Esophagus (tissue), 2 donors: ENCODE data around the gene ZNF521. TPM values are rescaled to one million over a fixed set of nuclear protein-coding genes. Genes with fewer than 3 reads are reported as not detected.

ENCODE experiments used
- H3K27ac ChIP-seq, 2 donors: one replicate each; pipeline ENCODE4 v1.5.1; 2013; ENCODE audit warnings: low read depth in 2 of 2, mild to moderate bottlenecking in 2 of 2, inconsistent platforms in 1 of 2, low read length in 1 of 2, moderate library complexity in 1 of 2
- H3K27me3 ChIP-seq, 2 donors: one replicate each; pipeline ENCODE4 v1.6.1; 2013; ENCODE audit warnings: low read length in 2 of 2, control low read depth in 1 of 2, mild to moderate bottlenecking in 1 of 2; ENCODE audit not compliant: insufficient read depth in 2 of 2, control insufficient read depth in 1 of 2
- H3K36me3 ChIP-seq, 2 donors: one replicate each; pipeline ENCODE4 v1.6.1; 2013; ENCODE audit warnings: low read length in 1 of 2; ENCODE audit not compliant: control insufficient read depth in 2 of 2, insufficient read depth in 2 of 2
- H3K4me1 ChIP-seq, 2 donors: one replicate each; pipeline ENCODE4 v1.6.1; 2013; ENCODE audit warnings: low read length in 1 of 2; ENCODE audit not compliant: control insufficient read depth in 2 of 2, insufficient read depth in 2 of 2
- H3K4me3 ChIP-seq, 2 donors: one replicate each; pipeline ENCODE4 v1.5.1; 2013; ENCODE audit warnings: low read length in 2 of 2, mild to moderate bottlenecking in 2 of 2, low read depth in 1 of 2, moderate library complexity in 1 of 2
- H3K9me3 ChIP-seq, 2 donors: one replicate each; pipeline ENCODE4 v1.6.1; 2013; ENCODE audit warnings: mild to moderate bottlenecking in 2 of 2, low read depth in 1 of 2, low read length in 1 of 2, moderate library complexity in 1 of 2; ENCODE audit not compliant: control insufficient read depth in 2 of 2, insufficient read depth in 1 of 2
- WGBS, 2 donors: extraction: QIAGEN DNeasy Blood & Tissue Kit; methylation state at CpG; one replicate each; pipeline ENCODE4 v1.1.7; 2013; 5-methylcytosine and 5-hydroxymethylcytosine counted together
- polyA plus RNA-seq, 2 donors: library from polyadenylated mRNA; stranded (reverse); fragments of 200-250 nt; gene quantifications; one replicate each; pipeline ENCODE4 v1.2.3, GENCODE V29; 2013
- donor health status: healthy with polysubstance abuse.
- donor health status: Bipolar disorder and iron deficiency.

Gene ZNF521
- polyA plus RNA-seq, 2 donors: 0.79 to 1.2 TPM

DNA sequence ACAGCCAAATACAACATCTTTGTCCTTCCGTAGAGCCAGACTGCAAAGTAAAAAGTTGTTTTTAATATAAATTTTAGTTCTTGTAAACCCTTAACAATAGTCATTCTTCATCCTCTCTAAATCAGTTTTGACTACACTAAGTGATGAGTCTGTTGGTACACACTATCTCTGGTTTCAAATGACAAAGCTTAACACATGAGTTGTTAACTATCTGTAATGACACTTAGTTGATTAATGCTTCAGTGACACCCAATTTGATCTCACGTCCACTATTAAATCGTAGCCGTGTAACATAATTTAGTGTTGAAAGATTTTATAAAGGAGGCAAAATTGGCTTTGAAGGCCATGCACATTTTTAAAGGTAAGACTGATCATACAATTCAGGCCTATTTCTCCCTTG is 181.6 kb downstream of the ZNF521 start:
- no peaks in the 10 kb centered on the region for H3K9me3 ChIP-seq
- H3K4me1 ChIP-seq: no peaks in the 10 kb centered on the region
- H3K27me3 ChIP-seq: no peaks in the 10 kb centered on the region
- H3K36me3 ChIP-seq: no peaks in the 10 kb centered on the region
- 91 to 93% methylated on average over 4 of the region's 4 CpGs for WGBS, 2 donors
- H3K4me3 ChIP-seq: no peak overlapping the region
- H3K27ac ChIP-seq: no peak overlapping the region

DNA sequence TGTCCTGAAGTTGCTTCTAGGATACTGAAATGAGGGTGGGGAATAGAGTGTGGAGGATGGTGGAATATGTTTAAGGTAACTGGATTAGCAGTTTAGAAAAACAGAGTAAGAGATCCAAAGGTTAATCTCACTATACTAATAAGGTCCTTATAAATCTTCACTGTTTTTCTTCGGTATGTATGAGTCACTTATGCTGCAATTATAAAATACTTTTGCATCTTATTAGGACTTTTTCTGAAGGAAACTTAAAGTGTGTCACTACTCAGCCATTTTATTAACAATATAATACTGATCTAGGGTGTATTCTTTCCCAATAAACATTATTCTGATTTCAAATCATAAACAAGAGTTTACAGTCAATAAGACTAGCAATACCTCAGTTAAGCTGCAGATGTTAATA is 182.3 kb downstream of the ZNF521 start:
- WGBS, 2 donors: 56 to 66% methylated on average over 1 of the region's 1 CpG
- Histone ChIP-seq H3K4me3 (no peak overlapping the region), H3K27me3 (no peaks in the 10 kb centered on the region), H3K36me3 (no peaks in the 10 kb centered on the region), H3K9me3 (no peaks in the 10 kb centered on the region), H3K4me1 (no peaks in the 10 kb centered on the region), H3K27ac (no peak overlapping the region)

DNA sequence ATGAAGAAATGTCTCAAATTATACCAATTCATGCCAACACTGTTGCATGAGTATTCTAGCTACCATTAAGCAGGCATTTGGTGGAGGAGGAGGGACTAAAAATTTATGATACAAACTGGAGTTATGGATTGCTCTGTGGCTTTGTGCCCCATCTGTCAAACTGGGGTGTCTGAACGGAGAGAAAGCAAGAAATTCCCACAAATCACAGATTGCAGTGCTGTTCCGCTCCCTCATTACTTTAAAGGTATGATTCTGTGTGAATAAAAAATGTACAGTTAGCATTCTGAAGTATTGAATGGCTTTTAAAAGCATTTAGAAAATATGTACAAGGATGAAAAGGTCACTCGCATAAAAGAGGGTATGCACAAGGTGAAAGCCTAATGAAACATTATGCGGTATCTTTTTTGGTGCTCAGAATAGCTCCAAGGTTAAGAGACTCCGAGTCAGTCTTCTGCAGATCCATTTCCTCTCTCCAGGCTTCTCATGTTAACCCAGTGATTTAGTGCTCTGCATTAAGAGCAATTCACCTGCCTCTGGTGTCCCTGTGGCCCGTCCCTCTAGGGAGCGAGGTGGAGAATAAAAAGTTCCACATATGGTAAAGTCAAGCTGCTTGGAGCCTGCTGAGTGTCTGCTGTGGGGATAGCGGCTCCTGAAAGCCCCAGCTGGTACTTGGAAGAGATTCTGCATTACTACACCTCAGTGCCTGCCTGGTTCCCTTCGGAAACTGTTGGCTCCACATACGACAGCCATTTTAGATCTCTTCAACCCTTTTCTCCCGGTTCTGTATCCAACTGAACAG is 184.2 kb downstream of the ZNF521 start:
- Histone ChIP-seq H3K9me3 (no peaks in the 10 kb centered on the region), H3K4me3 (no peak overlapping the region), H3K4me1 (no peaks in the 10 kb centered on the region), H3K27me3 (no peaks in the 10 kb centered on the region), H3K36me3 (no peaks in the 10 kb centered on the region), H3K27ac (no peak overlapping the region)
- 87 to 90% methylated on average over 11 of the region's 11 CpGs for WGBS, 2 donors

DNA sequence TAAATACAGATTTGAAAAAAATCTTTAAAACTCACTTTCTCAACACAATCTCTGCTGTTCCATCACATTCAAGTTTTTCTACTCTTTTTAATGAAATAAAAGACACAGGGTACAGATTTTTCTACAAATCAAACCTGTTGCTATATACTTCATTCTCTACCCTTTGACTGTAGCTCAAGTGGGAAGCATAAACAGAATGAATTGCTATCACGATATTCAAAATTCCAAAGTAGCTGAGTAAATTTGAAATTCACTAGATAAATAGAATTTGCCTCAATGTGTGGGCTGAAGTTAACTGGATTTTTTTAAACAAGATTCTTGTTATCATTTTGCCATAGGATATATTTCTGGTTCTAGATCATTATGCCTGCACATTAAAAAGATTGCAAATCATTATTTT is 185.9 kb downstream of the ZNF521 start:
- Histone ChIP-seq H3K9me3 (no peaks in the 10 kb centered on the region), H3K4me1 (no peaks in the 10 kb centered on the region), H3K4me3 (no peak overlapping the region), H3K36me3 (no peaks in the 10 kb centered on the region), H3K27me3 (no peaks in the 10 kb centered on the region), H3K27ac (no peak overlapping the region)
- WGBS, 2 donors: 76 to 80% methylated on average over 1 of the region's 1 CpG

DNA sequence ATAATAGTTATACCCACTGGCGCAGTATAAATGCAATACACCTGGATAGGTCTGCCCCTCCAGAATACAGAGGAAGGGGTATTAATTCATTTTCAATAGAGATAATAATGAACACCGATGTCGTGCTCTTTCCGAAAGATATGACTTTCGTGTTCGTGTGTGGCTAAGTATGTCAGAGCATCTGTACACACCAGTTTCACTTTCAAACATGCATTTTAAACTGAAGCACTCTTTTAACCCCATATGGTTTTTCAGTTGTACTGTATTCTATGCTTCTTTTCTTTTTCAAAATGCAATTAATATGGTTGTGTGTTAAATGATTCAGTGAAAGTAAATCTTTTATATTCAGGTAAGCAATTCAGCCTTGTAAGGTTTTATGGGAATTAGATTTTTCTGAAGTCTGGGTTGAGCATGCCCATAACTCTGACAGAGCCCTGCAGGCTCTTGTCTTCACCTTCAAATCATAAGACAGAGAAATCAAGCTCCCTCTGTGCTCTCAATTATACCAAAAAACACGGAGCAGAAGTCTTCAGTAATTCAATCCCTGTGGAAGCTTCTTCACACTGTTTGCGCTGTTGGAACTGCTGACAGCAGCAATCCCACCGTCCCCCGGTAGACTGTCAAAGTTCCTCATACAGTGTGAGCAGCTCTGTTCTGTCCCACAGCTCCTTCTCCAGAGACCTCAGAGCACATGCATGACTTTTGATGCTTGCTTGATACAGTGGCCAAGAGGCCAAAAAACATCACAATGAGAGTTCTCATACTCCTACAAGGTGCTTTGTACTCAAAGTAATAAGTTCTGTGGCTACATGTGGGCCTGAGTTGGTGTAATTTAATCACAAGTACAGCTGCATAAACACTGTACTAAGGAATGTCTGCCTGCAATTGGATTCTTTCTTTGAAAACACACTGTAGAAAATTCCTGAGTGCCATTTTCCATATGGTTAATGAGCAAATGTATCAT is 186.8 kb downstream of the ZNF521 start:
- no peaks in the 10 kb centered on the region for H3K9me3 ChIP-seq
- H3K36me3 ChIP-seq: no peaks in the 10 kb centered on the region
- H3K27ac ChIP-seq: no peak overlapping the region
- H3K27me3 ChIP-seq: no peaks in the 10 kb centered on the region
- 21 to 27% methylated on average over 10 of the region's 10 CpGs for WGBS, 2 donors
- peak overlapping the region in 1 of 2 donors; percentile 41 for H3K4me3 ChIP-seq
- H3K4me1 ChIP-seq: no peaks in the 10 kb centered on the region

DNA sequence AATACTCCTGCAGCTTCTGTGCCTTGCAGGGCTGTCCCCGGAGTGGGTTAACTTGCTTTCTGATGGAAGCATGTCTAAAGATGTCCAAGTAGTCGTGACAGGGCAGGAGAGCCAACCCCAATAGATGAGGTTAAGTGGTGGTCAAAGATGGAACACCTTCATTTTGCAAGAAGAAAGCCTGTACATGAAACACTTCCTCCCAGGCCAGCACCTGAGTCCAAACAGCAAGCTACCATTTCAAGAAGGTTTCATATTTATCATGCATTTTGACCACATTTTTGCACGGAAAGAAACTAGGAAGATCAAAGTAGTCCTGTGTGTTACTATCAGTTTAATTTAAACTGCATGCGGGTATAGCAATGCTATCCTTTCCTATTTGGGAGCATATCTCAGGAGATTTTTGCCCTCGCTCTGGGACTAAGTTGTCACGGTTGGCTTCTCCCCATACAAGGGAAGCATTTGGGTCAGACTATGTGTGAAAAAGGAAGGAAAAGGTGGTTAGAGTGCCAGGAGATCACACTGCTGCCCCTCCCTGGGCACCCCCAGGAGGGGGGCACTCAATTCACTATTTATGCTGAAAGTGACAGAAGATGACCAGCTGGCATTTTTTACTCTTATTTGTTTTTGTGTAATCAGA is 187.6 kb downstream of the ZNF521 start:
- no peaks in the 10 kb centered on the region for H3K27me3 ChIP-seq
- H3K4me1 ChIP-seq: no peaks in the 10 kb centered on the region
- H3K27ac ChIP-seq: no peak overlapping the region
- 29 to 40% methylated on average over 6 of the region's 6 CpGs for WGBS, 2 donors
- no peaks in the 10 kb centered on the region for H3K9me3 ChIP-seq
- H3K36me3 ChIP-seq: no peaks in the 10 kb centered on the region
- peak overlapping the region in 1 of 2 donors; percentile 41 for H3K4me3 ChIP-seq

DNA sequence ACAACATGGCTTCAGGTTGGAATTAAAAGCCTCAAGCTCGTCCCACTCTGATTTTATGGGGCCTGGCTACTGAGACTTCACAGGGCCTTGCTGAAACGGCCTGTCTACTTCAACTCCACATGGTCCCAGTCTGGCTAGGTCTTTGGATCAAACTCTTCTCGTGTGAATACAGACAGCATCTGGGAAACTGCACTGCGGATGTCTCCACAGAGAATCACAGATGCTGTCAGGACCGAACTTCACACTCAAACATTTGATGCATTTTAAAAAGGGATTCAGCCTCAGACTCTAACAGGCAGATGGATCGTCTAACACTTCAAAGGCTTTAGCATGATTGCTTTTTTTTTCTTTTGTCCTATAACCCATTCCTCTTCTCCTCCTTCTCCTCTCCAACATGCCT is 198.5 kb downstream of the ZNF521 start:
- Histone ChIP-seq H3K4me1 (no peaks in the 10 kb centered on the region), H3K27me3 (no peaks in the 10 kb centered on the region), H3K9me3 (no peaks in the 10 kb centered on the region), H3K36me3 (no peaks in the 10 kb centered on the region), H3K27ac (no peak overlapping the region), H3K4me3 (no peak overlapping the region)
- 81 to 88% methylated on average over 6 of the region's 6 CpGs for WGBS, 2 donors

DNA sequence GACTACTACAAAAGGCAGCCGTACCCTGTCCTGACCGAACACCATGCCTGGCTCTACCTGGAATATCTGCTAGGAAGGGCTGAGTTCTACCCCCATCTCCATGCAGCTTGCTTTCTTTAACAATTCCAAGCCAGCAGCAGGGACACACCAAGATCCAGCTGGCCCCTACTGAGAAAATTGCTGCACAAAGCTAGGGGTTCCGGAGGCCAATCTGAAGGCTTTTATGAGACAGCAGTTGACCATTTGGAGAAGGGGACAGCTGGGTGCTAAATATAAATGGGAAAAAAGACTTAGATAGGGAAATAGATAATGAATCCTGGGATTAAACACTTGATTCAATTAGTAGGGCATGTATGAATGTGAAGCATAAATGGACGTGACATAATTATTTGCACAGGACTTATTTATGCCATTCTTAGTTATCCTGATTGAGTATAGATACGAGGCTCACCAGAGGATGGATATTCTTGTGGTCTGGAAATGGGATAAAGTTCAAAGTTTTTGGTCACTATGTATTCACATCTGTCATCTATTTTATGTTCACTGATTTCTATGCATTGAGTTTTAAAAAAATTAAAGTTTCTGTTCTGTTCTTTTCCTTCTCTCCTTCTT is 204.0 kb downstream of the ZNF521 start:
- Histone ChIP-seq H3K9me3 (no peaks in the 10 kb centered on the region), H3K4me3 (no peak overlapping the region), H3K27ac (no peak overlapping the region), H3K4me1 (no peaks in the 10 kb centered on the region), H3K36me3 (no peaks in the 10 kb centered on the region), H3K27me3 (no peaks in the 10 kb centered on the region)
- WGBS, 2 donors: 86 to 88% methylated on average over 5 of the region's 5 CpGs

DNA sequence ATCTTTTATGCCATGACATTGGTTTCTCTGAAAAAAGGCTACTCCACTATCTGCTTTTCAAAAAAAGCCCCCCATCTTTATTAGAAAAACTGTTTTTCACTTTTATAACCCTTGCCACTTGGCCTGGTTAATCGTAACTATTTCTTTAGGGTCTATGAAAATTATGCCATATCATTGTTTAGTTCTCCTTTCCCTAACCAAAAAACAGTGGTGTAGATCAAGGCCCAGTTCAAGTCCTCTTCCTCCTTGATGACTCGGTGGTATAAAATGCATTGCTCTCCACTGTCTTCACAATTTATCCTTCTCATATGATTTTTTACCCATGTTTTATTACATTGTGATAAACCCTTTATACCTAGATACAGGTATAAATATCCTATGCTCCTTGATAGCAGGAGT is 205.5 kb downstream of the ZNF521 start:
- Histone ChIP-seq H3K27ac (no peak overlapping the region), H3K27me3 (no peaks in the 10 kb centered on the region), H3K36me3 (no peaks in the 10 kb centered on the region), H3K4me1 (no peaks in the 10 kb centered on the region), H3K9me3 (no peaks in the 10 kb centered on the region), H3K4me3 (no peak overlapping the region)
- 79 to 88% methylated on average over 2 of the region's 2 CpGs for WGBS, 2 donors
